ENCODE measurements around the gene PDCD7. TPM values are rescaled to one million over a fixed set of nuclear protein-coding genes. Genes with fewer than 3 reads are reported as not detected.
"Not testable (repeated sequence)": the region's sequence is repeated elsewhere in the genome, so short reads cannot be mapped to it uniquely, and the experiment has no call there.

PDCD7 gene
- total RNA-seq, 1 donor from 2014 or later: 10.3 TPM

GRCh38 chr15:65077291-65077980, 56.2 kb downstream of the PDCD7 start:
- Histone ChIP-seq H3K36me3 (ENCODE audit: control insufficient read depth, insufficient read depth, low read length) (no peaks in the 10 kb centered on the region), H3K4me3 (ENCODE audit: low read depth, low read length) (no peak overlapping the region), H3K27me3 (ENCODE audit: control insufficient read depth, insufficient read depth, low read length) (no peaks in the 10 kb centered on the region)
- DNase-seq (ENCODE audit: low read depth) (no peak), FAIRE-seq (no peak)
- TF ChIP-seq, protein P1, sequence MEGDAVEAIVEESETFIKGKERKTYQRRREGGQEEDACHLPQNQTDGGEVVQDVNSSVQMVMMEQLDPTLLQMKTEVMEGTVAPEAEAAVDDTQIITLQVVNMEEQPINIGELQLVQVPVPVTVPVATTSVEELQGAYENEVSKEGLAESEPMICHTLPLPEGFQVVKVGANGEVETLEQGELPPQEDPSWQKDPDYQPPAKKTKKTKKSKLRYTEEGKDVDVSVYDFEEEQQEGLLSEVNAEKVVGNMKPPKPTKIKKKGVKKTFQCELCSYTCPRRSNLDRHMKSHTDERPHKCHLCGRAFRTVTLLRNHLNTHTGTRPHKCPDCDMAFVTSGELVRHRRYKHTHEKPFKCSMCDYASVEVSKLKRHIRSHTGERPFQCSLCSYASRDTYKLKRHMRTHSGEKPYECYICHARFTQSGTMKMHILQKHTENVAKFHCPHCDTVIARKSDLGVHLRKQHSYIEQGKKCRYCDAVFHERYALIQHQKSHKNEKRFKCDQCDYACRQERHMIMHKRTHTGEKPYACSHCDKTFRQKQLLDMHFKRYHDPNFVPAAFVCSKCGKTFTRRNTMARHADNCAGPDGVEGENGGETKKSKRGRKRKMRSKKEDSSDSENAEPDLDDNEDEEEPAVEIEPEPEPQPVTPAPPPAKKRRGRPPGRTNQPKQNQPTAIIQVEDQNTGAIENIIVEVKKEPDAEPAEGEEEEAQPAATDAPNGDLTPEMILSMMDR (IDR thresholded peaks at IDR 0.05; ENCODE audit: insufficient read depth, low read length, severe bottlenecking): no peak

DNA sequence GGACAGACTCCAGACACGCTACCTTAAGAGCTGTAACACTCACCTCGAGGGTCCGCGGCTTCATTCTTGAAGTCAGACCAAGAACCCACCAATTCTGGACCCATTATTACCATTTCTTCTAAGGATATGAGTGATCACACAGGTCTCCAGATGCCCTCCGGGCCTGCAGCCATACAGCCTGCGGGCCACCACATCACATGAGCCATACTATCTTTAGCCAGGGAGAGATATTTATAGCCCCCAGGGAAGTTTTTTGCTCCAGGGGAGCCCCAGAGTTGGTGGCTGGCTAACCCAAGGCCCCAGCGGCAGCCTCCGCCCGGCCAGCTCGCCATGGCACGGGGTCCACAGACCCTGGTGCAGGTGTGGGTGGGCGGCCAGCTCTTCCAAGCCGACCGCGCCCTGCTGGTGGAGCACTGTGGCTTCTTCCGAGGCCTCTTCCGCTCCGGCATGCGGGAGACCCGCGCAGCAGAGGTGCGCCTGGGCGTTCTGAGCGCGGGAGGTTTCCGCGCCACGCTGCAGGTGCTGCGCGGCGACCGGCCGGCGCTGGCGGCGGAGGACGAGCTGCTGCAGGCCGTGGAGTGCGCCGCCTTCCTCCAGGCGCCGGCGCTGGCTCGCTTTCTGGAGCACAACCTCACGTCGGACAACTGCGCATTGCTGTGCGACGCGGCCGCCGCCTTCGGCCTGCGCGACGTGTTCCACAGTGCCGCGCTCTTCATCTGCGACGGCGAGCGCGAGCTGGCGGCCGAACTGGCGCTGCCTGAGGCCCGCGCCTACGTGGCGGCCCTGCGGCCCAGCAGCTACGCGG, 56.9 kb downstream of the PDCD7 start, which contains the start of gene KBTBD13:
Gene KBTBD13 (plus strand): TSS at position 261 of the 805 bp plus-strand sequence. CDS start 70 bp downstream, at position 331.
- Histone ChIP-seq H3K36me3 (ENCODE audit: control insufficient read depth, insufficient read depth, low read length) (no peaks in the 10 kb centered on the region), H3K4me3 (ENCODE audit: low read depth, low read length) (no peak within 1 kb of the TSS), H3K27me3 (ENCODE audit: control insufficient read depth, insufficient read depth, low read length) (no peaks in the 10 kb centered on the region)
- FAIRE-seq: no peak
- TF ChIP-seq, protein P1 (IDR thresholded peaks at IDR 0.05; ENCODE audit: insufficient read depth, low read length, severe bottlenecking): no peak
- no peak for DNase-seq (ENCODE audit: low read depth)

DNA sequence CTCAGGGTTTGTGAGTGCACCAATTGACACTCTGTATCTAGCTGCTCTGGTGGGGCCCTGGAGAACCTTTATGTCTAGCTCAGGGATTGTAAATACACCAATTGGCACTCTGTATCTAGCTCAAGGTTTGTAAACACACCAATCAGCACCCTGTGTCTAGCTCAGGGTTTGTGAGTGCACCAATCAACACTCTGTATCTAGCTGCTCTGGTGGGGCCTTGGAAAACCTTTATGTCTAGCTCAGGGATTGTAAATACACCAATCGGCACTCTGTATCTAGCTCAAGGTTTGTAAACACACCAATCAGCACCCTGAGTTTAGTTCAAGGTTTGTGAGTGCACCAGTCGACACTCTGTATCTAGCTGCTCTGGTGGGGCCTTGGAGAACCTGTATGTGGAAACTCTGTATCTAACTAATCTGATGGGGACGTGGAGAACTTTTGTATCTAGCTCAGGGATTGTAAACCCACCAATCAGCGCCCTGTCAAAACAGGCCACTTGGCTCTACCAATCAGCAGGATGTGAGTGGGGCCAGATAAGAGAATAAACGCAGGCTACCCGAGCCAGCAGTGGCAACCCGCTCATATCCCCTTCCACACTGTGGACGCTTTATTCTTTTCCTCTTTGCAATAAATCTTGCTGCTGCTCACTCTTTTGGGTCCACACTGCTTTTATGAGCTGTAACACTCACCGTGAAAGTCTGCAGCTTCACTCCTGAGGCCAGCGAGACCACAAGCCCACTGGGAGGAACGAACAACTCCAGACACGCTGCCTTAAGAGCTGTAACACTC, 57.8 kb downstream of the PDCD7 start:
- H3K36me3 ChIP-seq (ENCODE audit: control insufficient read depth, insufficient read depth, low read length); FAIRE-seq; H3K27me3 ChIP-seq (ENCODE audit: control insufficient read depth, insufficient read depth, low read length); H3K4me3 ChIP-seq (ENCODE audit: low read depth, low read length); DNase-seq (ENCODE audit: low read depth): not testable (repeated sequence)

- not testable (repeated sequence) for H3K36me3 ChIP-seq (ENCODE audit: control insufficient read depth, insufficient read depth, low read length); H3K4me3 ChIP-seq (ENCODE audit: low read depth, low read length); DNase-seq (ENCODE audit: low read depth); H3K27me3 ChIP-seq (ENCODE audit: control insufficient read depth, insufficient read depth, low read length); FAIRE-seq
These were observed 58.7 kb downstream of the PDCD7 start for GRCh38 chr15:65074946-65075345.

GRCh38 chr15:65072617-65073016, 61.0 kb downstream of the PDCD7 start:
- no peaks in the 10 kb centered on the region for H3K36me3 ChIP-seq (ENCODE audit: control insufficient read depth, insufficient read depth, low read length)
- DNase-seq (ENCODE audit: low read depth) (no peak), FAIRE-seq (no peak)
- TF ChIP-seq, protein P1 (IDR thresholded peaks at IDR 0.05; ENCODE audit: insufficient read depth, low read length, severe bottlenecking): no peak
- peaks cover 4% of the 10 kb centered on the region for H3K27me3 ChIP-seq (ENCODE audit: control insufficient read depth, insufficient read depth, low read length)
- no peak overlapping the region for H3K4me3 ChIP-seq (ENCODE audit: low read depth, low read length)

DNA sequence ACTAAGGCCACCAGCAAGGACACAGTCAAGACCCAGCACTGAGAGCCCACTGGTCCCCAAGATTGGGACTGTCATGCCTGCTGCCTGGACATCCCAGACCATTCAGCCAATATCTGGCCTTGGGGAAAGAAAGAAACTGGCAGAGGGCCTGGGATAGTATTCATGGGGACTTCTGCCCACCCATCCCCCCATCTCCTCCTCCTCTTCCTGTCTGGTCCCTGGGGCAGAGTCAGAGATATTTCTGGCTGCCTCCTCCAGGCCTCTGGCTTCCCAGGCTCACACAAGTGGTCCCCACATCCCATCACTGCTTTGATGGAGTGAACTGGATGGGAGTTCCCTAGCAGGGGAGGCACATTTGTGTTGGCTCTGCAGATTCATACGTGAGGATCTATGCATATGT, 61.6 kb downstream of the PDCD7 start:
- Histone ChIP-seq H3K36me3 (ENCODE audit: control insufficient read depth, insufficient read depth, low read length) (no peaks in the 10 kb centered on the region), H3K27me3 (ENCODE audit: control insufficient read depth, insufficient read depth, low read length) (peaks cover 9% of the 10 kb centered on the region), H3K4me3 (ENCODE audit: low read depth, low read length) (no peak overlapping the region)
- TF ChIP-seq, protein P1 (IDR thresholded peaks at IDR 0.05; ENCODE audit: insufficient read depth, low read length, severe bottlenecking): no peak
- DNase-seq (ENCODE audit: low read depth) (no peak), FAIRE-seq (no peak)

Data from bronchial epithelial cell (primary cell).